ENCODE measurements around the gene CREB3L2. TPM values are rescaled to one million over a fixed set of nuclear protein-coding genes. Genes with fewer than 3 reads are reported as not detected.

Gene CREB3L2
- polyA plus RNA-seq, 3 donors, result 6.9 to 12.9 (median 11.9) TPM

DNA sequence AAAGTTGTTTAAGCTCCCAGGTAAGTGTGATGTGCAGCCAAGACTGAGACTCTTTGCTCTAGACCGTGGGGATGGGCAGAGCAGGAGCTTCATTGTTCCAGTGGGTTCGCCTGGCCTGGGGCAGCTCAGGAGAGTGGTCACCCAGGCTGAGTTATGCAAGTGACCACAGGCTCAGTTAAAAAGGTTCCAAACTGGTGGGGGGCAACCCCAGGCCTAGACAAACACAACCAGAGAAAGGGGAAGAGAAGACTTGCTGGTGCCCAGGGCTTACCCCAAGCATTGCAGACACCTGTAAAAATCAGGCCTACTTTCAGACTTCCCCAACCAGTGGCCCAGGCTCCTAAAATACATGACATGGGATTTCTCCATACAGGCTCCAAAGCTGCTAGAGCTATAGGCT, 21.6 kb downstream of the CREB3L2 start:
- Histone ChIP-seq H4K20me1 (ENCODE audit: insufficient read depth, low read length) (peaks cover 17% of the 10 kb centered on the region), H3K4me2 (replicated peaks; ENCODE audit: extremely low read depth, low read length, poor library complexity, severe bottlenecking) (no peak overlapping the region), H2AFZ (ENCODE audit: insufficient read depth, low read depth, low read length, poor library complexity, severe bottlenecking) (no peak overlapping the region), H3K4me3 (replicated peaks in 1 of 3; ENCODE audit: low read depth in 2 of 3, low read length in 3 of 3) (no peak overlapping the region), H3K36me3 (replicated peaks in 1 of 2; ENCODE audit: control insufficient read depth in 1 of 2, insufficient read depth in 2 of 2, low read length in 2 of 2) (peaks cover 0 to 26% of the 10 kb centered on the region in 2 donors), H3K9ac (ENCODE audit: insufficient read depth, low read length, poor library complexity, severe bottlenecking) (no peak overlapping the region), H3K9me3 (replicated peaks in 1 of 2; ENCODE audit: control insufficient read depth in 1 of 2, insufficient read depth in 1 of 2, low read length in 2 of 2) (peaks cover 18 to 23% of the 10 kb centered on the region in 2 donors), H3K27ac (ENCODE audit: low read depth in 1 of 2, low read length in 2 of 2) (no peak overlapping the region), H3K4me1 (ENCODE audit: control insufficient read depth in 1 of 2, insufficient read depth in 2 of 2, low read length in 2 of 2) (peaks cover 9 to 10% of the 10 kb centered on the region in 2 donors), H3K79me2 (ENCODE audit: insufficient read depth, low read length) (peaks cover 84% of the 10 kb centered on the region), H3K27me3 (ENCODE audit: control insufficient read depth in 2 of 2, insufficient read depth in 2 of 2, low read length in 2 of 2) (no peaks in the 10 kb centered on the region)
- H3K4me3 Mint-ChIP-seq, result no peak overlapping the region
- TF ChIP-seq CTCF (IDR thresholded peaks at IDR 0.05), result no peak
- WGBS (ENCODE audit: insufficient coverage), result 92% methylated on average over 2 of the region's 2 CpGs
- H3K27me3 Mint-ChIP-seq (ENCODE audit: low read depth in 3 of 3), result peaks cover 0 to 3% (median 0%) of the 10 kb centered on the region in 3 donors
- no peak for DNase-seq
- intact Hi-C loops (cut with micrococcal nuclease), result no loop called here
- H3K36me3 Mint-ChIP-seq, result peaks cover 34 to 36% of the 10 kb centered on the region in 2 donors
- peak overlapping the region in 1 of 7 donors; percentile 42 for H3K27ac Mint-ChIP-seq
- peaks cover 14 to 25% (median 17%) of the 10 kb centered on the region in 7 donors for H3K9me3 Mint-ChIP-seq
- peaks cover 29% of the 10 kb centered on the region for H3K4me1 Mint-ChIP-seq

- no peak for TF ChIP-seq CTCF (IDR thresholded peaks at IDR 0.05)
- Mint-ChIP-seq H3K4me3 (no peak overlapping the region), H3K27ac (peak overlapping the region in 4 of 7 donors; percentile 11 to 69 (median 52)), H3K27me3 (ENCODE audit: low read depth in 3 of 3) (peaks cover 0 to 3% (median 0%) of the 10 kb centered on the region in 3 donors), H3K9me3 (peaks cover 12 to 16% (median 14%) of the 10 kb centered on the region in 7 donors), H3K4me1 (peaks cover 30% of the 10 kb centered on the region), H3K36me3 (peaks cover 18 to 37% of the 10 kb centered on the region in 2 donors)
- peaks cover 9 to 10% of the 10 kb centered on the region in 2 donors for H3K4me1 ChIP-seq (ENCODE audit: control insufficient read depth in 1 of 2, insufficient read depth in 2 of 2, low read length in 2 of 2)
- H3K9me3 ChIP-seq (replicated peaks in 1 of 2; ENCODE audit: control insufficient read depth in 1 of 2, insufficient read depth in 1 of 2, low read length in 2 of 2), result peaks cover 15 to 16% of the 10 kb centered on the region in 2 donors
- H2AFZ ChIP-seq (ENCODE audit: insufficient read depth, low read depth, low read length, poor library complexity, severe bottlenecking), result no peak overlapping the region
- H3K36me3 ChIP-seq (replicated peaks in 1 of 2; ENCODE audit: control insufficient read depth in 1 of 2, insufficient read depth in 2 of 2, low read length in 2 of 2), result peaks cover 0 to 18% of the 10 kb centered on the region in 2 donors
- H3K79me2 ChIP-seq (ENCODE audit: insufficient read depth, low read length), result peaks cover 81% of the 10 kb centered on the region
- peak in 1 of 3 donors; percentile 23 for DNase-seq
- WGBS (ENCODE audit: insufficient coverage), result 76% methylated on average over 6 of the region's 10 CpGs
- intact Hi-C loops (cut with micrococcal nuclease), result no loop called here
- H3K27me3 ChIP-seq (ENCODE audit: control insufficient read depth in 2 of 2, insufficient read depth in 2 of 2, low read length in 2 of 2), result no peaks in the 10 kb centered on the region
- no peak overlapping the region for H3K4me3 ChIP-seq (replicated peaks in 1 of 3; ENCODE audit: low read depth in 2 of 3, low read length in 3 of 3)
- H4K20me1 ChIP-seq (ENCODE audit: insufficient read depth, low read length), result peaks cover 17% of the 10 kb centered on the region
- no peak overlapping the region for H3K4me2 ChIP-seq (replicated peaks; ENCODE audit: extremely low read depth, low read length, poor library complexity, severe bottlenecking)
- H3K9ac ChIP-seq (ENCODE audit: insufficient read depth, low read length, poor library complexity, severe bottlenecking), result no peak overlapping the region
- no peak overlapping the region for H3K27ac ChIP-seq (ENCODE audit: low read depth in 1 of 2, low read length in 2 of 2)
Observed at GRCh38 chr7:137978464-137979237, 23.2 kb downstream of the CREB3L2 start.

Data from CD14-positive monocyte (primary cell).